NT2/D1 (cell line): Measurements from ENCODE around the gene WDFY4.

Source experiments
- SUZ12 ChIP-seq: IDR thresholded peaks from 2 replicates; pipeline ENCODE4 v1.6.1; 2011; ENCODE audit not compliant: insufficient read length, insufficient read depth; ENCODE audit errors: extremely low read depth
- YY1 ChIP-seq: IDR thresholded peaks from 2 replicates; pipeline ENCODE4 v1.6.1; 2011; ENCODE audit not compliant: insufficient read length, insufficient read depth
- ZNF274 ChIP-seq: IDR thresholded peaks from 2 replicates; pipeline ENCODE4 v1.6.1; 2011; ENCODE audit warnings: mild to moderate bottlenecking, low read depth, low read length

- TF ChIP-seq YY1 = no peak
- no peak for TF ChIP-seq SUZ12
- no peak for TF ChIP-seq ZNF274
Measured at GRCh38 chr10:48768926-48769325, 84.3 kb downstream of the WDFY4 start.
